ENCODE measurements around the gene NR2F2.

DNA sequence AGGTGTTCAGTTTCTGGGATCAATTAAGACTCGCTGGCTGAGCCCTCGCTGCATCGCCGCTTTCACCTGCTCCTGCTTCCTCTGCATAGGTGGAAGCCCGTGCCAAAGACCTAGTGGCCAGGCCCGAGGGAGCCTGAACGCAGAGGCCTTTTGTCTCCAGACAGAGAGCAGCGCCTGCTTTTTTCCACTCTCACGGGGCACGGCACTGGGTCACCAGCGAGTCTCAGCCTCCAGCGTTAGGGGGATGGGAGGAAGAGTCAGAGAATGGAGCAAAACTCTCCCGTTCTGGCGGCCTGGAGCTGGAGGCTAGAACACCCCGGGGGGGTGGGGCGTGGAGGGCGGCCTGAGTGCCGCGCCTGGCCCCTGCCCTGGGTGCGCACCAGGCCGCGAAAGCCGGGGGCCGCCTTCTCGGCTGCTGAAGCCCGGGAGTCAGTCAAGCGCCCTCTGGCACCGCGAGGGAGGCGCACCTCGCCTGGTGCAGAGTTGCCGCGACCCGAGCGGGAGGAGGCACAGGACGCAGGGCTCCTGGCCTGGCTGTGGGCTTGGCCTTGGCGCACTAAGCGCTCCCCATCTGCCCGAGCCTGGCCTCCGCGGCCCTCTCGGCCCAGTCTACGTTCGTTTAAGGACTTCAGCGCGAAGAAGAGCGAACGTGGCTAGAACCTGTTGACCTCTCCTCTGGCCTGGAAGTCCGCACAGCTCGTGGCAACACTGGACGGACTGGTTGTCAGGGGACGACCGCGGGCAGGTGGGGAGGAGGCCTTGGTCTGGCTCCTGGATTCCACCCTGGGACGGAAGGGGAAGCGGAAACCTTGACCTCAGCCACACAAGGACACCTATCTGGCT, 21.5 kb downstream of the NR2F2 start:
- TF ChIP-seq, protein P1, sequence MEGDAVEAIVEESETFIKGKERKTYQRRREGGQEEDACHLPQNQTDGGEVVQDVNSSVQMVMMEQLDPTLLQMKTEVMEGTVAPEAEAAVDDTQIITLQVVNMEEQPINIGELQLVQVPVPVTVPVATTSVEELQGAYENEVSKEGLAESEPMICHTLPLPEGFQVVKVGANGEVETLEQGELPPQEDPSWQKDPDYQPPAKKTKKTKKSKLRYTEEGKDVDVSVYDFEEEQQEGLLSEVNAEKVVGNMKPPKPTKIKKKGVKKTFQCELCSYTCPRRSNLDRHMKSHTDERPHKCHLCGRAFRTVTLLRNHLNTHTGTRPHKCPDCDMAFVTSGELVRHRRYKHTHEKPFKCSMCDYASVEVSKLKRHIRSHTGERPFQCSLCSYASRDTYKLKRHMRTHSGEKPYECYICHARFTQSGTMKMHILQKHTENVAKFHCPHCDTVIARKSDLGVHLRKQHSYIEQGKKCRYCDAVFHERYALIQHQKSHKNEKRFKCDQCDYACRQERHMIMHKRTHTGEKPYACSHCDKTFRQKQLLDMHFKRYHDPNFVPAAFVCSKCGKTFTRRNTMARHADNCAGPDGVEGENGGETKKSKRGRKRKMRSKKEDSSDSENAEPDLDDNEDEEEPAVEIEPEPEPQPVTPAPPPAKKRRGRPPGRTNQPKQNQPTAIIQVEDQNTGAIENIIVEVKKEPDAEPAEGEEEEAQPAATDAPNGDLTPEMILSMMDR (conservative IDR thresholded peaks at IDR 0.05) = no peak
- TF ChIP-seq ZFX (IDR thresholded peaks at IDR 0.05) = no peak
